Right ventricle myocardium inferior (tissue), 1 donor: Measurements from ENCODE around the gene LRRN1. TPM values are rescaled to one million over a fixed set of nuclear protein-coding genes. Genes with fewer than 3 reads are reported as not detected.
"Not testable (repeated sequence)": the region's sequence is repeated elsewhere in the genome, so short reads cannot be mapped to it uniquely, and the experiment has no call there.

Experiments used
- ATAC-seq: fragments of 200-7000 bp; cut with Tn5 transposase; one replicate; pipeline ENCODE4 v1.9.1; 2020; ENCODE audit warnings: mild to moderate bottlenecking, moderate library complexity
- DNase-seq: peaks from one replicate; pipeline ENCODE4 v3.0.0; 2021; ENCODE audit errors: missing footprints
- intact Hi-C: fragments of 100-400 bp; cut with DNase I; formaldehyde crosslinking; loops from one replicate; pipeline ENCODE4 v1.11.0; 2022
- total RNA-seq: library from RNA; stranded (reverse); fragmentation: NEBNext Ultra II Directional; extraction: Animal tissue kit (Norgen Biotek cat#: 25700); gene quantifications from one replicate; pipeline ENCODE4 v1.2.1, GENCODE V29; 2021
- donor health status: DM: no; HTN: yes; CAD: no; lungs with severe emphysema.

LRRN1 gene
- total RNA-seq, 1 donor from 2014 or later, result 0.11 TPM

DNA sequence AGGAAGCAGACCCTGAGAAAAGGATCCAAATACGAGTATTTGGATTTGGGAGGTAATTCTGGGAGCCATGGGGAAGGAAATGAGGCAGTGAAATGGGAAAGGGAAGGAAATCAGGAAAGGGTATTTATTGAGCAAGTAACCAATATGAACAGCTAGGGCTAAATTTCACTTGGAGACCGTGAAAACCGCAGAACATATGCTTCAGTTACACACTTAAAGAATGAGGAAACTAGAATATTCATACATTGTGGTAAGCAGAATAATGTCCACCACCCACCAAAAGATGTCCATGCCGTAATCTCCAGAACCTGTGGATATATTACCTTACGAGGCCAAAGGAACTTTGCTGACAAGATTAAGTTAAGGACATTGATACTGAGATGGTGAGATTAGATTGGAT, 63.3 kb downstream of the LRRN1 start:
- no peak for ATAC-seq
- intact Hi-C loops, result no loop called here
- DNase-seq, result no peak

DNA sequence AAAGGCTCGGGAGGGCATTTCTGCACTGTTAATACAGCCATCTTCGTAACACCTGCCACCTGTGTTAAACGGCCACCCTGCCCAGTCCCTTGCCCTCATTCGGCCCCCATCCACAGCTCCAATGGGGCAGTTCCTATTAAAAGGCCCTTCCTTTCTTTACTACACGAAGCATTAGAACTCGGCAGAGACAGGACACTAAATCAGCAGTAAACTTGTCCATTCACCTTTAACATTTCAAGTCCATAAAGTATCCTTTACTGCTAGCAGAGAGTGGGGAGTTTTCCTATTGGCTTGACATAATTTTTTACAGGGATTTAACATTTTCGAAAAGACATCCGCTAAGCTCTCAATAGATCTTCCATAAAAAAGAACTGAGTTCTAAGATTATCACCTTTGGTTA, 76.3 kb downstream of the LRRN1 start:
- intact Hi-C loops, result no loop called here
- no peak for ATAC-seq
- no peak for DNase-seq

DNA sequence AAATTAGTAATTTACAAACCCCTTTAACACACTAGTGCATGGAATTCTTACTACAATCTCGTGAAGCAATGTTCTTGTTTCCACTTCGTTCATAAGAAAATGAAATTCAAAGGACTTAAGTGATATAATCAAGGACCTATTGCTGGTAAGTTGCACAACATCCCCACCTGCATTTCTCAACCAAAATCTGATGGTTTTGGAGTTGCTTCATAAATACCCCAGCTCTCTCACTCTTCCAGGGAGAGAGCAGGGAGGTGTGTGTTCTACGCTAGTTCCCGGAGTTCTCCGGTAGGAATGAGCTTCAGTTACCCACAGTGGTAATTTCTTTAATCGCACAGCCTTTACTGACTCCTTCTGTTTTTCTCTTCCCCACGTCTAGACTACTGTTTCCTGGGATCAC, 81.8 kb downstream of the LRRN1 start:
- ATAC-seq (no peak), DNase-seq (no peak)
- intact Hi-C loops, result no loop called here

DNA sequence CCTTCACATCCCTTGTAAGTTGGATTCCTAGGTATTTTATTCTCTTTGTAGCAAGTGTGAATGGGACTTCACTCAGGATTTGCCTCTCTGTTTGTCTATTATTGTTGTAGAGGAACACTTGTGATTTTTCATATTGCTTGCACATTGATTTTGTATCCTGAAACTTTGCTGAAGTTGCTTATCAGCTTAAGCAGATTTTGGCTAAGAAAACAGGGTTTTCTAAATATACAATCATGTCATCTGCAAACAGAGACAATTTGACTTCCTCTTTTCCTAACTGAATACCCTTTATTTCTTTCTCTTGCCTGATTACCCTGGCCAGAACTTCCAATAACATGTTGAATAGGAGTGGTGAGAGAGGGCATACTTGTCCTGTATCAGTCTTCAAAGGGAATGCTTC, 88.1 kb downstream of the LRRN1 start:
- DNase-seq, intact Hi-C loops, ATAC-seq: not testable (repeated sequence)

DNA sequence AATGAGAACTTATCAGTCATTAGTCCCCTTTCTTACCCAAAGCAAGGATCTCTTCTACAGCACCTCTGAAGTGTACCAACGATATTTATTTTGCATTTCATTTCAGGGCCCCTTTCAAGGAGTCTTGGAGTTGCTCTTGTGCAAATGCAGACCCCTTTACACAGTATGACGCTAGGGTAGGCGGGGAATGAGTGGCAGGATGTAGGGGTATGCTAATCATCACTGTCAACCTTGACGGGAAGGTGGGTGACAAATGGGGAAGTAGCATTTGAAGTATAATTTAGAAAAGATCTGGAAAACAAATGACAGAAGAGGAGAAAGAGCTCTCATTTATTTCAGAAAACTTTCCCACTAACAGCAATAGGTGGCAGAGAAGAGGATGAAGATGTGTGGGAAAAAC, 94.4 kb downstream of the LRRN1 start:
- DNase-seq (no peak), ATAC-seq (no peak)
- intact Hi-C loops, result no loop called here
